Measurements from ENCODE around the gene NT5C.

DNA sequence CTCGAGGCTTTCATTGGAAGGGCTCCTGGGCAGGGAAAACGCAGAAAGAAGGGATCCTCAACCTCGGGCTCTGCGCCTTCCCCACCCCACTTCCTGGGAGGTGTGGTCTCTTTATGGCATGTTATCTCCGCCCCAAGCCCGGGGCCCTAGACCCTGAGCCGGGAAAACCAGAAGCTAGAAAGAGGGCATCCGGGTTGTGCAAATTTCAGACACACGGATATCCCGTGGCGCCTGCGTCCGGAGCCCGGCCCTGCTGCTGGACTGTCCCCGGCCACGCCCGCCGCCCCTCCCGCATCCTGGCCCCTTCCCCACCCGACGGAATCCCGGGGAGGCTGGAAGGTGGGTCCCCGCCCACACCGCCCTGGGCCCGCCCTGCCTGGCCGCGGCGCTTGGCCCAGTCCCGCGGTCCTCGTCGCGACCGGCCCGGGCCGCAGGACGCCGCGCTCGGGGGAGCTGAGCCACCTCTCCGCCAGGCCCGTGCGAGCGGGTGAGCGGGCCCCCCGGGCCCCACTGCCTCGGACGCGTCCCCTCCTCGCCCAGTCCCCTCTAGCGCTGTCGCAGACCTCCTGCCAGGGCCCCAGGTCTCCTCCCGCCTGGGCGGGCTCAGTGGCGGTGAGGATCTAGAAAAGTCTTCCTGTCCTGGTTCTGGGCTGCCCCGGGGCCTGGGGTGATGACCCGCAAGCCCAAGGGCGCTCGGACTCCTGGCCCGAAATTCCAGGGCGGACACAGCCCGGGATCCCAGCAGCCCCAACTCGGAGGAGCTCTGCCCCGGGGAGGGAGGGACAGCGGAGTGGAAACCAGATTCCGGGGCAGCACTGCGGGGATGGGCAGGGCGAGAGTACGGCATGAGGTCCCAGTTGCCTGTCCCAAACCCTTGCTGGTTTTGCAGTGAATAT is 43.7 kb downstream of the NT5C start, which contains the start of gene SLC16A5:
- TF ChIP-seq ZNF384 (IDR thresholded peaks at IDR 0.05) (no peak), SP1 (IDR thresholded peaks at IDR 0.05) (no peak), SUZ12 (IDR thresholded peaks at IDR 0.05) (no peak), CTBP1 (IDR thresholded peaks at IDR 0.05; ENCODE audit: borderline replicate concordance) (no peak), ELF4 (IDR thresholded peaks at IDR 0.05) (no peak), BHLHE40 (IDR thresholded peaks at IDR 0.05; ENCODE audit: borderline replicate concordance) (no peak)

All from HEK293T (cell line).